Measurements from ENCODE around the gene CEP350.

DNA sequence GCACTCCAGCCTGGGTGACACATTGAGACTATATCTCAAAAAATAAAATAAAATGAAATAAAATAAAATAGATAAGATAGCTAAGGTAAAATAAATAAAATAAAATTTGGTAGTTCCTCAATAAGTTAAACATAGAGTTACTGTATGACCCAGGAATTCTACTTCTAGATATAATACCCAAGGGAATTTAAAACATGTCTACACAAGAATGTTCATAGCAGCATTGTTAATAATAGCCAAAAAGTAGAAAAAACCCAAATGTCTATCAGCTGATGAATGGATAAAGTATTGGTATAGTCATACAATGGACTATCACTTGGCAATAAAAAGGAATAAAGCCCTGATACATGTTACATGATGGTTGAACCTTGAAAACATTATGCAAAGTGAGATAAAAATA lies 47.8 kb downstream of the CEP350 start:
- TF ChIP-seq EZH2phosphoT487 (IDR thresholded peaks at IDR 0.05; ENCODE audit: borderline replicate concordance, low read length) (no peak), EZH2 (IDR thresholded peaks at IDR 0.05; ENCODE audit: low read length, unreplicated experiment) (no peak)
- TF ChIP-seq, protein P1, sequence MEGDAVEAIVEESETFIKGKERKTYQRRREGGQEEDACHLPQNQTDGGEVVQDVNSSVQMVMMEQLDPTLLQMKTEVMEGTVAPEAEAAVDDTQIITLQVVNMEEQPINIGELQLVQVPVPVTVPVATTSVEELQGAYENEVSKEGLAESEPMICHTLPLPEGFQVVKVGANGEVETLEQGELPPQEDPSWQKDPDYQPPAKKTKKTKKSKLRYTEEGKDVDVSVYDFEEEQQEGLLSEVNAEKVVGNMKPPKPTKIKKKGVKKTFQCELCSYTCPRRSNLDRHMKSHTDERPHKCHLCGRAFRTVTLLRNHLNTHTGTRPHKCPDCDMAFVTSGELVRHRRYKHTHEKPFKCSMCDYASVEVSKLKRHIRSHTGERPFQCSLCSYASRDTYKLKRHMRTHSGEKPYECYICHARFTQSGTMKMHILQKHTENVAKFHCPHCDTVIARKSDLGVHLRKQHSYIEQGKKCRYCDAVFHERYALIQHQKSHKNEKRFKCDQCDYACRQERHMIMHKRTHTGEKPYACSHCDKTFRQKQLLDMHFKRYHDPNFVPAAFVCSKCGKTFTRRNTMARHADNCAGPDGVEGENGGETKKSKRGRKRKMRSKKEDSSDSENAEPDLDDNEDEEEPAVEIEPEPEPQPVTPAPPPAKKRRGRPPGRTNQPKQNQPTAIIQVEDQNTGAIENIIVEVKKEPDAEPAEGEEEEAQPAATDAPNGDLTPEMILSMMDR (conservative IDR thresholded peaks at IDR 0.05; ENCODE audit: low read depth, low read length): no peak

All from PC-3 (cell line).